Measurements from ENCODE around the gene SNX11. TPM values are rescaled to one million over a fixed set of nuclear protein-coding genes. Genes with fewer than 3 reads are reported as not detected.
"Not testable (repeated sequence)": the region's sequence is repeated elsewhere in the genome, so short reads cannot be mapped to it uniquely, and the experiment has no call there.

SNX11 gene
- total RNA-seq, 5 donors from 2014 or later (not counting 1 experiment from before 2014, with no cell fraction given), result 10.6 to 20.4 (median 19.5) TPM

DNA sequence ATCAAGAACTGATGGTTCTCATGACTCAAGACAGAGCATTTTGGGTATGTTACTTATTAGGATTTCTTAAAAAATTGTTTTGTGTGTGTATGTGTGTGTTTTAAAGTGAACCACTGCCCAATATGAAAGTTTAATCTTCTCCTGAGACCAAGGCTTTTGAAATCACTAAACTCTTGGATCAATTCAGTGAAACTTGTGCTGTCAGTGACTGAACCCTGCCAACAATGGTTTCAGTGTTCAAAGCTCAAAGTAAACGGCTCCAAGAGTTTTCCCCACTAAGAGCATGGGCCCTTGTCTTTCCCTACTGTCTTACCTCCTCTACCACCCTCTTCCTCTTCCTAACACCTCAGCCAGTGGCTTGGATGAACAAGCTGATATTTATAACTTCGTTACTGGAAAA is 37.4 kb upstream of the SNX11 start:
- Mint-ChIP-seq H3K27ac (no peak overlapping the region), H3K4me1 (no peaks in the 10 kb centered on the region), H3K27me3 (no peaks in the 10 kb centered on the region), H3K36me3 (peaks cover 27% of the 10 kb centered on the region), H3K9me3 (no peaks in the 10 kb centered on the region), H3K4me3 (no peak overlapping the region)
- Histone ChIP-seq H3K27me3 (replicated peaks in 1 of 2; ENCODE audit: control insufficient read depth in 2 of 2, extremely low read depth in 1 of 2, insufficient read depth in 2 of 2, low read length in 1 of 2) (no peaks in the 10 kb centered on the region), H3K27ac (ENCODE audit: low read length) (no peak overlapping the region), H3K9me3 (no peaks in the 10 kb centered on the region), H3K4me1 (ENCODE audit: control insufficient read depth in 1 of 2, extremely low read depth in 1 of 2, insufficient read depth in 2 of 2, low read length in 2 of 2) (no peaks in the 10 kb centered on the region), H3K4me3 (ENCODE audit: control insufficient read depth in 1 of 2, extremely low read depth in 1 of 2, low read length in 1 of 2) (no peak overlapping the region), H3K36me3 (ENCODE audit: control insufficient read depth in 2 of 2, extremely low read depth in 1 of 2, insufficient read depth in 1 of 2, low read length in 1 of 2) (peaks cover 2 to 49% of the 10 kb centered on the region in 2 donors)
- ATAC-seq (replicated peaks in 1 of 4) (no peak), DNase-seq (no peak)
- ChIA-PET CTCF (no interaction called here), POLR2A (no interaction called here)
- WGBS (ENCODE audit: insufficient coverage), result 86% methylated on average over 1 of the region's 2 CpGs

DNA sequence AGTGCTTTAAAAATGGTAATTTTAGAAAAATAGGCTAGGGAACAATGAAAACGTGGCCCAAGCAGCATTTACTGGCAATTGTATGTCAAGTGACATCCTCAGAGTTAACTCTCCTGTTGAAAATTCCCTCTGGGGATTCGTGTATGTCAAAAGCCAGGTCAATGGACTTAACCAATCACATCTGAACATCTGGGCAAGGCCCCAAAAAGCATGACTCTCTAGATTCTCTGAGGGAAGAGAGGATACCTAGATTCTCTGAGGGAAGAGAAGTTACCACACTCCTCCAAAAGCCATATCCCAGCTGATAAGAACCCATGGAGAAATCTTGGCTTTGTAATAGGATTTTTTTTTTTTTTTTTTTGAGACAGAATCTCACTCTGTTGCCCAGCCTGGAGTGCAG is 35.9 kb upstream of the SNX11 start:
- CTCF ChIA-PET, result interaction anchor here (0.6 to 4.1 kb wide), 5 partner anchors 10 to 560 kb away, joined by 3 to 37 read pairs (median 4); no protein-coding TSS in a partner anchor
- peaks cover 8 to 55% of the 10 kb centered on the region in 2 donors for H3K36me3 ChIP-seq (ENCODE audit: control insufficient read depth in 2 of 2, extremely low read depth in 1 of 2, insufficient read depth in 1 of 2, low read length in 1 of 2)
- DNase-seq, result no peak
- H3K9me3 ChIP-seq, result no peaks in the 10 kb centered on the region
- H3K4me3 ChIP-seq (ENCODE audit: control insufficient read depth in 1 of 2, extremely low read depth in 1 of 2, low read length in 1 of 2), result no peak overlapping the region
- no peak overlapping the region for H3K27ac Mint-ChIP-seq
- H3K27me3 Mint-ChIP-seq, result no peaks in the 10 kb centered on the region
- no peaks in the 10 kb centered on the region for H3K27me3 ChIP-seq (replicated peaks in 1 of 2; ENCODE audit: control insufficient read depth in 2 of 2, extremely low read depth in 1 of 2, insufficient read depth in 2 of 2, low read length in 1 of 2)
- peaks cover 29% of the 10 kb centered on the region for H3K36me3 Mint-ChIP-seq
- H3K4me3 Mint-ChIP-seq, result no peak overlapping the region
- no peaks in the 10 kb centered on the region for H3K4me1 ChIP-seq (ENCODE audit: control insufficient read depth in 1 of 2, extremely low read depth in 1 of 2, insufficient read depth in 2 of 2, low read length in 2 of 2)
- POLR2A ChIA-PET, result no interaction called here
- H3K27ac ChIP-seq (ENCODE audit: low read length), result no peak overlapping the region
- H3K4me1 Mint-ChIP-seq, result no peaks in the 10 kb centered on the region
- WGBS (ENCODE audit: insufficient coverage), result 71% methylated on average over 1 of the region's 2 CpGs
- no peak for ATAC-seq (replicated peaks in 1 of 4)
- no peaks in the 10 kb centered on the region for H3K9me3 Mint-ChIP-seq

GRCh38 chr17:48072811-48073210 is 34.8 kb upstream of the SNX11 start:
- H3K9me3 Mint-ChIP-seq; H3K9me3 ChIP-seq; ATAC-seq (replicated peaks in 1 of 4); H3K27me3 Mint-ChIP-seq; H3K4me3 ChIP-seq (ENCODE audit: control insufficient read depth in 1 of 2, extremely low read depth in 1 of 2, low read length in 1 of 2); H3K27me3 ChIP-seq (replicated peaks in 1 of 2; ENCODE audit: control insufficient read depth in 2 of 2, extremely low read depth in 1 of 2, insufficient read depth in 2 of 2, low read length in 1 of 2); H3K4me3 Mint-ChIP-seq; H3K27ac ChIP-seq (ENCODE audit: low read length); H3K4me1 ChIP-seq (ENCODE audit: control insufficient read depth in 1 of 2, extremely low read depth in 1 of 2, insufficient read depth in 2 of 2, low read length in 2 of 2); H3K27ac Mint-ChIP-seq; POLR2A ChIA-PET; DNase-seq; H3K4me1 Mint-ChIP-seq: not testable (repeated sequence)
- CTCF ChIA-PET, result interaction anchor here (0.7 to 4.1 kb wide), 5 partner anchors 9 to 922 kb away, joined by 3 to 37 read pairs (median 5); no protein-coding TSS in a partner anchor
- 92% methylated on average over 5 of the region's 9 CpGs for WGBS (ENCODE audit: insufficient coverage)
- H3K36me3 Mint-ChIP-seq, result peaks cover 28% of the 10 kb centered on the region
- peaks cover 8 to 46% of the 10 kb centered on the region in 2 donors for H3K36me3 ChIP-seq (ENCODE audit: control insufficient read depth in 2 of 2, extremely low read depth in 1 of 2, insufficient read depth in 1 of 2, low read length in 1 of 2)

DNA sequence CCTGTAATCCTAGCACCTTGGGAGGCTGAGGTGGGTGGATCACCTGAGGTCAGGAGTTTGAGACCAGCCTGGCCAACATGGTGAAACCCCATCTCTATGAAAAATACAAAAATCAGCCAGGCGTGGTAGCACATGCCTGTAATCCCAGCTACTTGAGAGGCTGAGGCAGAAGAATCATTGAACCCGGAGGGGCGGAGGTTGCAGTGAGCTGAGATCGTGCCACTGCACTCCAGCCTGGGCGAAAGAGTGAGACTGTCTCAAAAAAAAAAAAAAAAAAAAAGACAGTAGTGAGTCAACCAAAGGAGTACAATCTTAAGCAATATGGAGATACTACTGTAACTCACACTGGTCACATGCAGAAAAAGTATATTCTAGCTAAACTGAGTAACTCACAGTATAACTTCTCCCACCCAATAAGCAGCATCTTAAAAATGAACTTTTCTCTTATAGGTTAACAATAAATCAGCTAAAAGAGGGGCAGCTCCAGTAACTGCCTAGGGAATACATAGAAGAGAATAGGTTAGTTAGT is 33.9 kb upstream of the SNX11 start:
- peaks cover 26% of the 10 kb centered on the region for H3K36me3 Mint-ChIP-seq
- not testable (repeated sequence) for H3K27me3 Mint-ChIP-seq; DNase-seq; H3K4me3 ChIP-seq (ENCODE audit: control insufficient read depth in 1 of 2, extremely low read depth in 1 of 2, low read length in 1 of 2); H3K27me3 ChIP-seq (replicated peaks in 1 of 2; ENCODE audit: control insufficient read depth in 2 of 2, extremely low read depth in 1 of 2, insufficient read depth in 2 of 2, low read length in 1 of 2); H3K4me1 Mint-ChIP-seq; ATAC-seq (replicated peaks in 1 of 4); H3K27ac Mint-ChIP-seq; H3K27ac ChIP-seq (ENCODE audit: low read length); H3K9me3 Mint-ChIP-seq; H3K9me3 ChIP-seq; H3K4me3 Mint-ChIP-seq; H3K4me1 ChIP-seq (ENCODE audit: control insufficient read depth in 1 of 2, extremely low read depth in 1 of 2, insufficient read depth in 2 of 2, low read length in 2 of 2)
- CTCF ChIA-PET, result interaction anchor here (0.5 to 4.1 kb wide), 11 partner anchors 35 to 922 kb away, joined by 3 to 37 read pairs (median 5); partner anchors contain the start of gene HOXB9 (in 1 of the 2)
- 100% methylated on average over 2 of the region's 5 CpGs for WGBS (ENCODE audit: insufficient coverage)
- peaks cover 6 to 42% of the 10 kb centered on the region in 2 donors for H3K36me3 ChIP-seq (ENCODE audit: control insufficient read depth in 2 of 2, extremely low read depth in 1 of 2, insufficient read depth in 1 of 2, low read length in 1 of 2)
- POLR2A ChIA-PET, result interaction anchor here in 1 of 2 donors (0.6 to 0.7 kb wide), 2 partner anchors 25 to 67 kb away, joined by 4 to 11 read pairs; no protein-coding TSS in a partner anchor

- ATAC-seq (replicated peaks in 1 of 4) (peak; percentile 71 to 81 (median 76)), DNase-seq (peak; percentile 32 to 84 (median 68))
- CTCF ChIA-PET, result interaction anchor here (0.5 to 4.1 kb wide), 10 partner anchors 30 to 957 kb away, joined by 3 to 37 read pairs (median 4); partner anchors contain the start of gene HOXB9 (in 1 of the 2)
- no CpG with 5 or more reads among the region's 7 CpGs for WGBS (ENCODE audit: insufficient coverage)
- Histone ChIP-seq H3K4me1 (ENCODE audit: control insufficient read depth in 1 of 2, extremely low read depth in 1 of 2, insufficient read depth in 2 of 2, low read length in 2 of 2) (no peaks in the 10 kb centered on the region), H3K27me3 (replicated peaks in 1 of 2; ENCODE audit: control insufficient read depth in 2 of 2, extremely low read depth in 1 of 2, insufficient read depth in 2 of 2, low read length in 1 of 2) (no peaks in the 10 kb centered on the region), H3K27ac (ENCODE audit: low read length) (no peak overlapping the region), H3K4me3 (ENCODE audit: control insufficient read depth in 1 of 2, extremely low read depth in 1 of 2, low read length in 1 of 2) (no peak overlapping the region), H3K36me3 (ENCODE audit: control insufficient read depth in 2 of 2, extremely low read depth in 1 of 2, insufficient read depth in 1 of 2, low read length in 1 of 2) (peaks cover 6 to 40% of the 10 kb centered on the region in 2 donors), H3K9me3 (no peaks in the 10 kb centered on the region)
- POLR2A ChIA-PET, result interaction anchor here in 1 of 2 donors (0.6 kb wide), 1 partner anchor 285 kb away, joined by 5 read pairs; no protein-coding TSS in a partner anchor
- Mint-ChIP-seq H3K27ac (no peak overlapping the region), H3K4me3 (no peak overlapping the region), H3K27me3 (no peaks in the 10 kb centered on the region), H3K4me1 (no peaks in the 10 kb centered on the region), H3K36me3 (peaks cover 24% of the 10 kb centered on the region), H3K9me3 (no peaks in the 10 kb centered on the region)
Observed at GRCh38 chr17:48074322-48075081, 33.1 kb upstream of the SNX11 start.

- H3K4me3 Mint-ChIP-seq; H3K4me1 Mint-ChIP-seq; H3K27ac Mint-ChIP-seq; H3K9me3 ChIP-seq; H3K27me3 ChIP-seq (replicated peaks in 1 of 2; ENCODE audit: control insufficient read depth in 2 of 2, extremely low read depth in 1 of 2, insufficient read depth in 2 of 2, low read length in 1 of 2); H3K27ac ChIP-seq (ENCODE audit: low read length); POLR2A ChIA-PET; H3K27me3 Mint-ChIP-seq; DNase-seq; ATAC-seq (replicated peaks in 1 of 4); H3K9me3 Mint-ChIP-seq; H3K4me1 ChIP-seq (ENCODE audit: control insufficient read depth in 1 of 2, extremely low read depth in 1 of 2, insufficient read depth in 2 of 2, low read length in 2 of 2); H3K4me3 ChIP-seq (ENCODE audit: control insufficient read depth in 1 of 2, extremely low read depth in 1 of 2, low read length in 1 of 2): not testable (repeated sequence)
- H3K36me3 Mint-ChIP-seq, result peaks cover 20% of the 10 kb centered on the region
- WGBS (ENCODE audit: insufficient coverage), result 100% methylated on average over 5 of the region's 10 CpGs
- peaks cover 6 to 19% of the 10 kb centered on the region in 2 donors for H3K36me3 ChIP-seq (ENCODE audit: control insufficient read depth in 2 of 2, extremely low read depth in 1 of 2, insufficient read depth in 1 of 2, low read length in 1 of 2)
- CTCF ChIA-PET, result interaction anchor here (0.6 to 1.6 kb wide), 7 partner anchors 35 to 376 kb away, joined by 3 to 10 read pairs (median 3); no protein-coding TSS in a partner anchor
Observed at GRCh38 chr17:48077152-48077551, 30.4 kb upstream of the SNX11 start.

Measured in T-cell (primary cell).